H1 (cell line): ENCODE results near the gene IFIT5. TPM values are rescaled to one million over a fixed set of nuclear protein-coding genes. Genes with fewer than 3 reads are reported as not detected.

Experiments used
- CTCF ChIA-PET: fragments of 300-600 bp; sonication (Branson Sonifier 250); formaldehyde crosslinking; loops from one replicate; lab custom pipeline; 2021; ENCODE audit not compliant: partially characterized antibody; lab: Charles Lee
- POLR2A ChIA-PET: fragments of 300-600 bp; sonication (Branson Sonifier 250); formaldehyde crosslinking; loops from one replicate; lab custom pipeline; 2021; ENCODE audit warnings: inconsistent platforms; ENCODE audit not compliant: partially characterized antibody; lab: Charles Lee
- DNase-seq, 2 experiments: peaks; one replicate each; pipeline versions ENCODE4 v3.0.0 to v3.0.0-alpha.2; 2010 to 2022; ENCODE audit warnings: low spot score in 2 of 2, low read depth in 1 of 2, mixed read lengths in 1 of 2
- FAIRE-seq: peaks from 2 replicates; lab custom pipeline; 2011; peaks lifted over from hg19 to GRCh38; lab: Jason Lieb, UNC
- H2AFZ ChIP-seq: 2 replicates; pipeline ENCODE4 v1.8.1; 2012; ENCODE audit warnings: low read length, inconsistent platforms
- H2AK5ac ChIP-seq: 2 replicates; pipeline ENCODE4 v1.6.1; 2013; ENCODE audit warnings: low read depth, low read length
- H2BK120ac ChIP-seq: replicated peaks from 2 replicates; pipeline ENCODE3; 2013; ENCODE audit warnings: low read depth, low read length, inconsistent platforms
- H2BK12ac ChIP-seq: 2 replicates; pipeline ENCODE4 v1.6.1; 2013; ENCODE audit warnings: low read depth, low read length
- H2BK15ac ChIP-seq: 2 replicates; pipeline ENCODE4 v1.6.1; 2013; ENCODE audit warnings: low read length
- H2BK20ac ChIP-seq: 2 replicates; pipeline ENCODE4 v1.6.1; 2013; ENCODE audit warnings: low read length
- H2BK5ac ChIP-seq: 2 replicates; pipeline ENCODE4 v1.6.1; 2013; ENCODE audit warnings: low read depth, low read length
- H3K14ac ChIP-seq: 2 replicates; pipeline ENCODE4 v1.6.1; 2013; ENCODE audit warnings: inconsistent platforms; ENCODE audit not compliant: insufficient read length
- H3K18ac ChIP-seq: 2 replicates; pipeline ENCODE4 v1.6.1; 2013; ENCODE audit warnings: low read length; ENCODE audit errors: extremely low read depth
- H3K23ac ChIP-seq: 2 replicates; pipeline ENCODE4 v1.6.1; 2013; ENCODE audit warnings: inconsistent platforms; ENCODE audit not compliant: insufficient read length
- H3K23me2 ChIP-seq: 2 replicates; pipeline ENCODE4 v1.6.1; 2013; ENCODE audit warnings: low read depth, low read length
- H3K27ac ChIP-seq: 2 replicates; pipeline ENCODE4 v1.6.1; 2011; ENCODE audit warnings: low read depth, low read length, inconsistent platforms
- H3K27me3 ChIP-seq, 4 experiments: replicated peaks in 1 of 4; 1 replicate in 1 of 4; 2 replicates in 3 of 4; pipeline versions ENCODE4 v1.6.1 to v1.8.1; 2011 to 2013; ENCODE audit warnings: low read length in 3 of 4, mild to moderate bottlenecking in 3 of 4, inconsistent platforms in 2 of 4, mixed read lengths in 2 of 4, moderate library complexity in 1 of 4; ENCODE audit not compliant: control insufficient read depth in 3 of 4, insufficient read depth in 3 of 4; ENCODE audit errors: extremely low read depth in 1 of 4
- H3K36me3 ChIP-seq, 4 experiments: 2 replicates each; pipeline versions ENCODE4 v1.6.1 to v1.8.1; 2011 to 2013; ENCODE audit warnings: mild to moderate bottlenecking in 4 of 4, low read length in 3 of 4, moderate library complexity in 2 of 4, control low read depth in 1 of 4, inconsistent platforms in 1 of 4; ENCODE audit not compliant: insufficient read depth in 4 of 4, control insufficient read depth in 2 of 4
- H3K4ac ChIP-seq: replicated peaks from 2 replicates; pipeline ENCODE3; 2013; ENCODE audit warnings: low read length, low read depth, mixed read lengths, inconsistent platforms; ENCODE audit not compliant: insufficient read length
- H3K4me1 ChIP-seq, 4 experiments: replicated peaks in 1 of 4; 1 replicate in 1 of 4; 2 replicates in 3 of 4; pipeline versions ENCODE4 v1.6.1 to v1.8.1; 2011 to 2013; ENCODE audit warnings: low read length in 3 of 4, inconsistent platforms in 2 of 4, mixed read lengths in 1 of 4; ENCODE audit not compliant: insufficient read depth in 4 of 4, control insufficient read depth in 3 of 4
- H3K4me2 ChIP-seq, 2 experiments: 2 replicates each; pipeline versions ENCODE4 v1.6.1 to v1.8.1; 2011 to 2013; ENCODE audit warnings: low read depth in 2 of 2, low read length in 2 of 2, control low read depth in 1 of 2, inconsistent platforms in 1 of 2, mild to moderate bottlenecking in 1 of 2; ENCODE audit not compliant: insufficient read depth in 1 of 2
- H3K4me3 ChIP-seq, 4 experiments: fragments of 200-600, 300-600 bp in 1 of 4; sonication (generic), shearing (Covaris generic), sonication (Bioruptor Twin) in 1 of 4; 2 replicates each; pipeline versions ENCODE4 v1.5.1 to v1.8.1; 2011 to 2016; ENCODE audit warnings: low read length in 4 of 4, low read depth in 3 of 4, control low read depth in 2 of 4, inconsistent platforms in 2 of 4, mild to moderate bottlenecking in 2 of 4, mixed read lengths in 1 of 4, moderate library complexity in 1 of 4; ENCODE audit not compliant: insufficient read depth in 2 of 4; ENCODE audit errors: extremely low read depth in 1 of 4
- H3K56ac ChIP-seq: replicated peaks from 2 replicates; pipeline ENCODE3; 2013; ENCODE audit warnings: low read depth, mild to moderate bottlenecking, mixed read lengths, low read length, inconsistent platforms; ENCODE audit not compliant: insufficient read length
- H3K79me1 ChIP-seq: 2 replicates; pipeline ENCODE4 v1.6.1; 2013; ENCODE audit warnings: low read depth, low read length, control low read depth
- H3K79me2 ChIP-seq, 2 experiments: 2 replicates each; pipeline versions ENCODE4 v1.6.1 to v1.8.1; 2012 to 2013; ENCODE audit warnings: low read length in 2 of 2, mild to moderate bottlenecking in 2 of 2, inconsistent platforms in 1 of 2; ENCODE audit not compliant: insufficient read depth in 2 of 2, control insufficient read depth in 1 of 2
- H3K9ac ChIP-seq, 4 experiments: replicated peaks in 1 of 4; 1 replicate in 1 of 4; 2 replicates in 3 of 4; pipeline versions ENCODE4 v1.6.1 to v1.8.1; 2011 to 2013; ENCODE audit warnings: low read depth in 3 of 4, low read length in 3 of 4, control low read depth in 2 of 4, mild to moderate bottlenecking in 2 of 4, moderate library complexity in 2 of 4, inconsistent platforms in 1 of 4; ENCODE audit errors: extremely low read depth in 1 of 4
- H3K9me3 ChIP-seq, 2 experiments: 2 replicates each; pipeline versions ENCODE4 v1.6.1 to v1.8.1; 2012 to 2013; ENCODE audit warnings: mild to moderate bottlenecking in 2 of 2, moderate library complexity in 2 of 2, control low read depth in 1 of 2, inconsistent platforms in 1 of 2, low read depth in 1 of 2, low read length in 1 of 2, mixed read lengths in 1 of 2; ENCODE audit not compliant: insufficient read depth in 2 of 2
- H4K20me1 ChIP-seq, 2 experiments: replicated peaks in 1 of 2; 2 replicates each; pipeline versions ENCODE3 to v1.8.1; 2011 to 2013; ENCODE audit warnings: inconsistent platforms in 2 of 2, low read length in 2 of 2, mild to moderate bottlenecking in 1 of 2; ENCODE audit not compliant: insufficient read depth in 2 of 2, control insufficient read depth in 1 of 2
- H4K5ac ChIP-seq: 2 replicates; pipeline ENCODE4 v1.6.1; 2013; ENCODE audit warnings: low read length, low read depth, mixed read lengths, inconsistent platforms; ENCODE audit not compliant: insufficient read length
- H4K8ac ChIP-seq: 2 replicates; pipeline ENCODE4 v1.8.0; 2013; ENCODE audit warnings: mild to moderate bottlenecking, moderate library complexity, low read length, inconsistent platforms; ENCODE audit not compliant: insufficient read depth; ENCODE audit errors: extremely low read depth
- H4K91ac ChIP-seq: replicated peaks from 2 replicates; pipeline ENCODE3; 2013; ENCODE audit warnings: low read length, mixed read lengths, inconsistent platforms; ENCODE audit not compliant: insufficient read length
- BRCA1 ChIP-seq: IDR thresholded peaks from 2 replicates; pipeline ENCODE4 v1.6.1; 2012; ENCODE audit warnings: low read depth, low read length, improper control_type of control experiment
- CBX5 ChIP-seq: fragments of 300-800, 300-1000 bp; sonication (generic); IDR thresholded peaks from 2 replicates; pipeline ENCODE4 v1.7.1; 2016; ENCODE audit warnings: antibody characterized with exemption, low read length, low read depth
- EP300 ChIP-seq, 2 experiments: IDR thresholded peaks; 1 replicate in 1 of 2; 2 replicates in 1 of 2; pipeline ENCODE4 v1.6.1; 2011 to 2012; ENCODE audit warnings: low read depth in 2 of 2, low read length in 2 of 2, mild to moderate bottlenecking in 2 of 2, borderline replicate concordance in 1 of 2, inconsistent platforms in 1 of 2, moderate library complexity in 1 of 2
- HDAC2 ChIP-seq, 2 experiments: fragments of 300-600 bp in 1 of 2; sonication (generic) in 1 of 2; IDR thresholded peaks; 2 replicates each; pipeline ENCODE4 v1.6.1; 2011 to 2012; ENCODE audit warnings: low read depth in 2 of 2, low read length in 2 of 2, mild to moderate bottlenecking in 2 of 2, moderate library complexity in 2 of 2, borderline replicate concordance in 1 of 2, inconsistent platforms in 1 of 2
- KDM5A ChIP-seq: fragments of 200-600 bp; IDR thresholded peaks from 2 replicates; pipeline ENCODE4 v1.7.1; 2012; ENCODE audit warnings: mild to moderate bottlenecking, low read length, inconsistent platforms, mixed read lengths
- RBBP5 ChIP-seq: IDR thresholded peaks from 2 replicates; pipeline ENCODE4 v1.7.1; 2012; ENCODE audit warnings: low read depth, mild to moderate bottlenecking, inconsistent platforms, low read length, moderate library complexity, borderline replicate concordance
- SP1 ChIP-seq: IDR thresholded peaks from 2 replicates; pipeline ENCODE4 v1.6.1; 2011; ENCODE audit warnings: low read depth, low read length
- TCF12 ChIP-seq: IDR thresholded peaks from 2 replicates; pipeline ENCODE4 v1.6.1; 2011; ENCODE audit warnings: low read depth, mild to moderate bottlenecking, low read length
- ZNF274 ChIP-seq: IDR thresholded peaks from 2 replicates; pipeline ENCODE4 v1.7.0; 2012; ENCODE audit warnings: low read length, borderline replicate concordance; ENCODE audit errors: extremely low read depth
- WGBS, 2 experiments: shearing (Covaris generic) in 1 of 2; methylation state at CpG; one replicate each; pipeline versions ENCODE4 v1.1.6 to v1.1.7; 2013 to 2015; ENCODE audit warnings: low lambda C conversion rate in 2 of 2, mixed read lengths in 2 of 2, inconsistent platforms in 1 of 2, low coverage in 1 of 2, missing lambda C conversion rate in 1 of 2; ENCODE audit not compliant: insufficient replicate concordance in 2 of 2, insufficient coverage in 1 of 2, insufficient read length in 1 of 2; ENCODE audit errors: extremely low coverage in 1 of 2, missing lambda C conversion rate in 1 of 2; 5-methylcytosine and 5-hydroxymethylcytosine counted together
- polyA plus RNA-seq, 7 experiments: library from polyadenylated mRNA; depleted of rRNA in 3 of 7; stranded (reverse) in 5 of 7; unstranded in 2 of 7; fragments of >200 nt in 5 of 7; fragments of 200-250 nt in 2 of 7; gene quantifications; 1 replicate in 5 of 7; 2 replicates in 1 of 7; 4 replicates in 1 of 7; pipeline versions ENCODE4 v1.2.1 to v1.2.3, GENCODE V29; 2011 to 2013; ENCODE audit warnings: missing spikeins in 2 of 7, mixed read lengths in 2 of 7
- total RNA-seq: library from RNA; stranded (reverse); fragmentation: NEBNext Ultra II Directional; extraction: Animal tissue kit (Norgen Biotek cat#: 25700); gene quantifications from 2 replicates; pipeline ENCODE4 v1.2.1, GENCODE V29; 2021
- TF ChIP-seq, protein P1 (sequence below): IDR thresholded peaks from 2 replicates; pipeline ENCODE4 v1.6.1; 2012; ENCODE audit warnings: inconsistent platforms
- TF ChIP-seq, protein P2 (sequence below): IDR thresholded peaks from 2 replicates; pipeline ENCODE4 v1.6.1; 2012; ENCODE audit warnings: low read length, inconsistent platforms

The IFIT5 gene
- total and polyA plus RNA-seq, 2 of the 8 experiments (the other 6 are each of a cell fraction or from before 2014, with no cell fraction given): 0.94 to 2.6 TPM

DNA sequence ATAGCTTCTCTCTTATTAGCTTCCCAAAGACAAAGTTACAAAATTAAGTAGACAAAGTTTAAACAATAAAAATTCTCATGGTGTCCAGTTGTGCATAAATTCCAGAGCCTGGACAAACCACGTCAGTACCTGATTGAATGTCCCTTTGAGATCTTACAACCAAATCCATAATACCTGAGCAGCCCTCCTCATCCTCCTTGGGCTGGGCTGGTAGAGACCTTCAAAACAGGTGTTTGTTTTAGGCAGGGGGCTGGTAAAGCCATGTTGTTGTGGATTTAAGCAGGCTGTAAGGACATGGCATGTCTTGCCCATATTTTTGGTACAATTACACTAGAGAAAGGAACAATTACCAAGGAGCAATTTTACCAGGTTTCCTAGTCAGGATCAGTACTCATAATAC lies 2.1 kb downstream of the IFIT5 start:
- Histone ChIP-seq H3K4ac (no peak overlapping the region), H3K27ac (no peak overlapping the region), H2BK120ac (no peak overlapping the region), H4K8ac (no peak overlapping the region), H4K20me1 (no peaks in the 10 kb centered on the region), H3K9ac (no peak overlapping the region), H3K23me2 (peaks cover 6% of the 10 kb centered on the region; the same call in 1 of the 2 replicates), H3K18ac (no peak overlapping the region), H3K23ac (no peak overlapping the region), H4K5ac (no peak overlapping the region), H2BK5ac (no peak overlapping the region), H3K4me3 (no peak overlapping the region), H3K36me3 (no peaks in the 10 kb centered on the region; a peak in 1 of 8 replicates), H3K56ac (no peak overlapping the region), H3K9me3 (no peaks in the 10 kb centered on the region), H2AFZ (no peak overlapping the region), H3K4me2 (no peak overlapping the region), H3K79me2 (no peaks in the 10 kb centered on the region), H2AK5ac (no peak overlapping the region), H3K79me1 (no peaks in the 10 kb centered on the region), H2BK15ac (no peak overlapping the region), H2BK12ac (no peak overlapping the region), H2BK20ac (no peak overlapping the region), H4K91ac (no peak overlapping the region), H3K4me1 (peaks cover 0 to 10% (median 3%) of the 10 kb centered on the region in 4 experiments; a peak in 6 of 7 replicates), H3K27me3 (peaks cover 0 to 20% (median 15%) of the 10 kb centered on the region in 4 experiments; a peak in 6 of 7 replicates), H3K14ac (no peak overlapping the region)
- ChIA-PET CTCF (interaction anchor here (1.3 to 2.7 kb wide), 3 partner anchors 10 to 151 kb away, joined by 4 to 13 read pairs (median 11); no protein-coding TSS in a partner anchor), POLR2A (no interaction called here)
- DNase-seq (no peak), FAIRE-seq (no peak)
- WGBS, 2 experiments: 88% methylated on average over 1 of the region's 1 CpG; no CpG with 5 or more reads in 1 of the 2 experiments
- no peak for TF ChIP-seq EP300 (IDR thresholded peaks at IDR 0.05; ENCODE audit: borderline replicate concordance in 1 of 2, low read depth in 2 of 2, low read length in 2 of 2)
- TF ChIP-seq, protein P1, sequence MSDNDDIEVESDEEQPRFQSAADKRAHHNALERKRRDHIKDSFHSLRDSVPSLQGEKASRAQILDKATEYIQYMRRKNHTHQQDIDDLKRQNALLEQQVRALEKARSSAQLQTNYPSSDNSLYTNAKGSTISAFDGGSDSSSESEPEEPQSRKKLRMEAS: no peak
- no peak for TF ChIP-seq CBX5
- TF ChIP-seq RBBP5: no peak
- TF ChIP-seq ZNF274: no peak
- TF ChIP-seq TCF12: no peak
- TF ChIP-seq HDAC2 (IDR thresholded peaks at IDR 0.05; ENCODE audit: borderline replicate concordance in 1 of 2, low read depth in 2 of 2, low read length in 2 of 2): no peak
- TF ChIP-seq, protein P2, sequence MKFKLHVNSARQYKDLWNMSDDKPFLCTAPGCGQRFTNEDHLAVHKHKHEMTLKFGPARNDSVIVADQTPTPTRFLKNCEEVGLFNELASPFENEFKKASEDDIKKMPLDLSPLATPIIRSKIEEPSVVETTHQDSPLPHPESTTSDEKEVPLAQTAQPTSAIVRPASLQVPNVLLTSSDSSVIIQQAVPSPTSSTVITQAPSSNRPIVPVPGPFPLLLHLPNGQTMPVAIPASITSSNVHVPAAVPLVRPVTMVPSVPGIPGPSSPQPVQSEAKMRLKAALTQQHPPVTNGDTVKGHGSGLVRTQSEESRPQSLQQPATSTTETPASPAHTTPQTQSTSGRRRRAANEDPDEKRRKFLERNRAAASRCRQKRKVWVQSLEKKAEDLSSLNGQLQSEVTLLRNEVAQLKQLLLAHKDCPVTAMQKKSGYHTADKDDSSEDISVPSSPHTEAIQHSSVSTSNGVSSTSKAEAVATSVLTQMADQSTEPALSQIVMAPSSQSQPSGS: no peak
- TF ChIP-seq SP1: no peak
- TF ChIP-seq KDM5A: no peak
- no peak for TF ChIP-seq BRCA1
